PFSK-1 (cell line): ENCODE data around the gene ZBTB24.

Experiments used
- FOXP2 ChIP-seq: optimal IDR thresholded peaks from 2 replicates; pipeline ENCODE3; 2011; ENCODE audit warnings: borderline replicate concordance, control low read depth, inconsistent platforms; ENCODE audit not compliant: insufficient read depth; ENCODE audit errors: extremely low read length, extremely low read depth
- POLR2AphosphoS5 ChIP-seq: IDR thresholded peaks from 2 replicates; pipeline ENCODE4 v1.6.1; 2012; ENCODE audit warnings: low read depth, mild to moderate bottlenecking, control low read depth, low read length, moderate library complexity
- REST ChIP-seq, 2 experiments: IDR thresholded peaks; 2 replicates each; pipeline versions ENCODE4 v1.6.1 to v1.8.0; 2011 to 2012; ENCODE audit warnings: low read depth in 2 of 2, low read length in 2 of 2, control low read depth in 1 of 2, inconsistent platforms in 1 of 2, mild to moderate bottlenecking in 1 of 2, moderate library complexity in 1 of 2; ENCODE audit not compliant: insufficient read depth in 1 of 2
- SIN3A ChIP-seq: IDR thresholded peaks from 2 replicates; pipeline ENCODE4 v1.6.1; 2012; ENCODE audit warnings: mild to moderate bottlenecking, low read length, moderate library complexity, borderline replicate concordance; ENCODE audit not compliant: insufficient read depth
- TAF1 ChIP-seq: IDR thresholded peaks from 2 replicates; pipeline ENCODE4 v1.6.1; 2012; ENCODE audit warnings: low read length, control low read depth, borderline replicate concordance; ENCODE audit not compliant: insufficient read depth

The ZBTB24 gene

DNA sequence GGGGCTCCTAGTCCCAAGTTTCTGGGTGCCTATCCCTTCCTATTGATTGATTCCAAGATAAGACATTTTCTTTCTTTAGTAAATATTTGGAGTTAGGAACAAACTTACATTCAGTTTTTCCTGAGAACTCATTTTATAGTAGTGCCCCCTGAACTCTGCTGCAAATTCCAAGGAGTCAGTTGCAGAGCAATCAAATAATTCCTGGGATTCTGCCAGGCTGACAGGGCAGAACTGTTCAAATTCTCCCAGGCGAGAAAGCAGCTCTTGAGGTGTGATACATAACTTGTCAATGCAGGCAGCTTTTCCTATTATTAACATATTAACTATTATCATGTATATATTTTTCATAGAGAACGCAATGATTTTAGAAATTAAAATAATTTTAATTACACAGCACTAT, 15.9 kb upstream of the ZBTB24 start:
- no peak for TF ChIP-seq SIN3A
- TF ChIP-seq FOXP2, result no peak
- TF ChIP-seq REST (IDR thresholded peaks at IDR 0.05; ENCODE audit: insufficient read depth in 1 of 2, low read depth in 2 of 2, low read length in 2 of 2), result no peak
- TF ChIP-seq TAF1, result no peak
- TF ChIP-seq POLR2AphosphoS5, result no peak

DNA sequence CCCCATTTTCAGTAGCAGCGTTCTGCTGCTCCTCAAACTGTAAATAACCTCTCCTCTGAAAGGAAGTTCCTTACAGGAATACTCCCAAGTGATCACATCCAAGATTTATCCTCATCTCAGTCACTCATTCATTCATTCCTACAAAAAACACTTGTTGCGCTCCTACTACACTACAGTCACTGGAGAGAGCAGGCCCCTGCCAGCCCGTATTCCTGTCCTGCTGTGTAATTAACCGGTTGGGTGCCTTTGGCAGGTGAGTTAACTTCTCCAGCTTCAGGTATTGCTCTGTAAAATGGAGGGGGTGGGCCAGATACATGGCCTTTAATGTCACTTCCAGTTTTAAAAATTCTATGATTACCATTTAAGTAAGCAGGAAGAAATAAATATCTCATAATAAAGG, 15.0 kb upstream of the ZBTB24 start:
- no peak for TF ChIP-seq FOXP2
- TF ChIP-seq SIN3A, result no peak
- TF ChIP-seq POLR2AphosphoS5, result no peak
- TF ChIP-seq REST (IDR thresholded peaks at IDR 0.05; ENCODE audit: insufficient read depth in 1 of 2, low read depth in 2 of 2, low read length in 2 of 2), result no peak
- TF ChIP-seq TAF1, result no peak

GRCh38 chr6:109496036-109496772, 13.2 kb upstream of the ZBTB24 start:
- TF ChIP-seq REST (IDR thresholded peaks at IDR 0.05; ENCODE audit: insufficient read depth in 1 of 2, low read depth in 2 of 2, low read length in 2 of 2) (no peak), POLR2AphosphoS5 (no peak), SIN3A (no peak), FOXP2 (no peak), TAF1 (no peak)

GRCh38 chr6:109493865-109494264, 10.8 kb upstream of the ZBTB24 start:
- TF ChIP-seq REST (IDR thresholded peaks at IDR 0.05; ENCODE audit: insufficient read depth in 1 of 2, low read depth in 2 of 2, low read length in 2 of 2) (no peak), FOXP2 (no peak), SIN3A (no peak), POLR2AphosphoS5 (no peak), TAF1 (no peak)

GRCh38 chr6:109491207-109491938, 8.4 kb upstream of the ZBTB24 start:
- no peak for TF ChIP-seq FOXP2
- no peak for TF ChIP-seq REST (IDR thresholded peaks at IDR 0.05; ENCODE audit: insufficient read depth in 1 of 2, low read depth in 2 of 2, low read length in 2 of 2)
- no peak for TF ChIP-seq TAF1
- TF ChIP-seq POLR2AphosphoS5, result no peak
- no peak for TF ChIP-seq SIN3A
